HepG2 (cell line): ENCODE results near the gene CHID1. TPM values are rescaled to one million over a fixed set of nuclear protein-coding genes. Genes with fewer than 3 reads are reported as not detected.

Experiments used
- ATAC-seq: fragments of 200-7000 bp; cut with Tn5 transposase; 3 replicates; pipeline ENCODE4 v1.9.1; 2020; ENCODE audit warnings: mild to moderate bottlenecking, moderate library complexity
- BruUV-seq: library from RNA; stranded (reverse); fragments of 400-500 nt; replicated peaks from 2 replicates; lab custom pipeline; 2021; lab: Mats Ljungman, UMichigan
- CTCF ChIA-PET: fragments of 300-600 bp; formaldehyde crosslinking; extraction: SDS; loops from one replicate; lab custom pipeline; 2021; ENCODE audit warnings: low total read pairs, inconsistent platforms, low intra/inter-chr PET ratio; lab: Yijun Ruan, JAX
- POLR2A ChIA-PET: fragments of 350-600 bp; sonication (Branson Sonifier 250); formaldehyde crosslinking; loops from one replicate; lab custom pipeline; 2020; ENCODE audit warnings: antibody characterized with exemption, inconsistent platforms; lab: Yijun Ruan, JAX
- DNase-seq: peaks from one replicate; pipeline ENCODE4 v3.0.0-alpha.2; 2015; ENCODE audit warnings: low spot score
- FAIRE-seq: peaks from 3 replicates; lab custom pipeline; 2011; peaks lifted over from hg19 to GRCh38; lab: Jason Lieb, UNC
- H2AFZ ChIP-seq: one replicate; pipeline ENCODE4 v1.6.1; 2011; ENCODE audit warnings: low read length, inconsistent platforms
- H3K27ac ChIP-seq: fragments of 300-600 bp; 3 replicates; pipeline ENCODE4 v1.8.0; 2011; ENCODE audit warnings: mixed run types, mild to moderate bottlenecking, mixed read lengths, low read length, inconsistent platforms; ENCODE audit not compliant: insufficient read depth; ENCODE audit errors: extremely low read length
- H3K27me3 ChIP-seq, 2 experiments: fragments of 200-600 bp in 1 of 2; 2 replicates in 1 of 2; 3 replicates in 1 of 2; pipeline versions ENCODE4 v1.6.0 to v1.8.0; 2011; ENCODE audit warnings: low read length in 2 of 2, mild to moderate bottlenecking in 2 of 2, moderate library complexity in 2 of 2, inconsistent platforms in 1 of 2; ENCODE audit not compliant: insufficient read depth in 2 of 2, control insufficient read depth in 1 of 2
- H3K36me3 ChIP-seq, 2 experiments: fragments of 200-600 bp in 1 of 2; replicated peaks in 1 of 2; 2 replicates in 1 of 2; 3 replicates in 1 of 2; pipeline versions ENCODE4 v1.5.1 to v1.8.0; 2011; ENCODE audit warnings: low read length in 2 of 2, inconsistent platforms in 1 of 2; ENCODE audit not compliant: insufficient read depth in 2 of 2, control insufficient read depth in 1 of 2
- H3K4me1 ChIP-seq: 2 replicates; pipeline ENCODE4 v1.5.1; 2012; ENCODE audit warnings: low read length, inconsistent platforms; ENCODE audit not compliant: insufficient read depth
- H3K4me2 ChIP-seq: 2 replicates; pipeline ENCODE4 v1.6.0; 2011; ENCODE audit warnings: low read depth, low read length, inconsistent platforms
- H3K4me3 ChIP-seq, 3 experiments: fragments of 200-600 bp in 1 of 3; sonication (generic), shearing (Covaris generic) in 1 of 3; replicated peaks in 1 of 3; 2 replicates each; pipeline ENCODE4 v1.5.1; 2011 to 2016; ENCODE audit warnings: low read length in 3 of 3, inconsistent platforms in 2 of 3, low read depth in 2 of 3, mild to moderate bottlenecking in 2 of 3, control low read depth in 1 of 3, mixed read lengths in 1 of 3; ENCODE audit not compliant: insufficient read depth in 1 of 3
- H3K79me2 ChIP-seq: one replicate; pipeline ENCODE4 v1.6.1; 2011; ENCODE audit warnings: low read length, inconsistent platforms; ENCODE audit not compliant: insufficient read depth
- H3K9ac ChIP-seq: 2 replicates; pipeline ENCODE4 v1.6.0; 2011; ENCODE audit warnings: mild to moderate bottlenecking, low read depth, low read length, inconsistent platforms; ENCODE audit not compliant: insufficient read depth
- H3K9me3 ChIP-seq: 2 replicates; pipeline ENCODE4 v1.5.1; 2012; ENCODE audit warnings: mild to moderate bottlenecking, low read length
- H4K20me1 ChIP-seq: 2 replicates; pipeline ENCODE4 v1.6.0; 2011; ENCODE audit warnings: inconsistent platforms, mild to moderate bottlenecking, low read length, moderate library complexity; ENCODE audit not compliant: insufficient read depth
- CENPT ChIP-seq: sonication (generic); formaldehyde crosslinking; IDR thresholded peaks from 2 replicates; pipeline ENCODE4 v1.8.0; 2022; ENCODE audit warnings: low read depth, mild to moderate bottlenecking, moderate library complexity, missing genetic modification reagents
- MEIS1 ChIP-seq: sonication (generic); formaldehyde crosslinking; IDR thresholded peaks from 2 replicates; pipeline ENCODE4 v1.9.0; 2021; ENCODE audit warnings: mild to moderate bottlenecking, missing genetic modification reagents, moderate library complexity, borderline replicate concordance
- NFE2L2 ChIP-seq: fragments of 150-350 bp; IDR thresholded peaks from 2 replicates; pipeline ENCODE4 v1.6.1; 2014; ENCODE audit warnings: low read length
- TCF12 ChIP-seq, 2 experiments: fragments of 450-650 bp in 1 of 2; sonication (generic) in 1 of 2; formaldehyde crosslinking in 1 of 2; IDR thresholded peaks; 2 replicates each; pipeline versions ENCODE4 v1.6.1 to v1.8.0; 2017 to 2022; ENCODE audit warnings: antibody characterized with exemption in 1 of 2, mild to moderate bottlenecking in 1 of 2, missing genetic modification reagents in 1 of 2, moderate library complexity in 1 of 2
- ZMYM2 ChIP-seq: sonication (generic); formaldehyde crosslinking; IDR thresholded peaks from 2 replicates; pipeline ENCODE4 v1.8.0; 2022; ENCODE audit warnings: mild to moderate bottlenecking, missing genetic modification reagents
- ZNF326 ChIP-seq: sonication (generic); formaldehyde crosslinking; IDR thresholded peaks from 2 replicates; pipeline ENCODE4 v1.4.0; 2020; ENCODE audit warnings: missing genetic modification reagents, borderline replicate concordance
- ZNF446 ChIP-seq: sonication (generic); formaldehyde crosslinking; IDR thresholded peaks from 2 replicates; pipeline ENCODE4 v1.5.0; 2020; ENCODE audit warnings: mild to moderate bottlenecking, missing genetic modification reagents
- ZNF558 ChIP-seq: sonication (generic); formaldehyde crosslinking; IDR thresholded peaks from 2 replicates; pipeline ENCODE4 v1.9.0; 2022; ENCODE audit warnings: mild to moderate bottlenecking, missing genetic modification reagents, borderline replicate concordance
- ZNF773 ChIP-seq: sonication (generic); formaldehyde crosslinking; IDR thresholded peaks from 2 replicates; pipeline ENCODE4 v1.4.0; 2020; ENCODE audit warnings: missing genetic modification reagents, borderline replicate concordance
- ZNF891 ChIP-seq: sonication (generic); formaldehyde crosslinking; IDR thresholded peaks from 2 replicates; pipeline ENCODE4 v1.5.0; 2020; ENCODE audit warnings: mild to moderate bottlenecking, missing genetic modification reagents
- WGBS: methylation state at CpG from one replicate; pipeline ENCODE4 v1.1.6; 2017; ENCODE audit warnings: low lambda C conversion rate; 5-methylcytosine and 5-hydroxymethylcytosine counted together
- in situ Hi-C: cut with HindIII; loops from 2 replicates; pipeline ENCODE4 v1.10.0; 2017; ENCODE audit warnings: low pct_unique_long_range_greater_than_20kb; ENCODE audit not compliant: extremely low pct_ligation_motif_present
- intact Hi-C: fragments of 100-400 bp; cut with micrococcal nuclease; formaldehyde crosslinking; loops from one replicate; pipeline ENCODE4 v1.10.0; 2022; ENCODE audit not compliant: unreplicated experiment
- polyA plus RNA-seq, 8 experiments: library from polyadenylated mRNA; depleted of rRNA in 3 of 8; stranded (reverse) in 7 of 8; unstranded in 1 of 8; fragments of >200 nt; fragmentation: Illumina TruSeq in 4 of 8; extraction: Trizol in 4 of 8; gene quantifications; 2 replicates each; pipeline versions ENCODE4 v1.2.1 to v1.2.3, GENCODE V29; 2011 to 2016; ENCODE audit warnings: low read depth in 4 of 8, missing spikeins in 1 of 8, mixed read lengths in 1 of 8; ENCODE audit not compliant: insufficient read depth in 1 of 8
- total RNA-seq, 5 experiments: library from RNA; depleted of rRNA; stranded (reverse); fragments of >200 nt; fragmentation: Illumina TruSeq; extraction: Trizol; gene quantifications; 2 replicates each; pipeline ENCODE4 v1.2.3, GENCODE V29; 2016; ENCODE audit warnings: low read depth in 1 of 5
- TF ChIP-seq, protein P1 (sequence below), 2 experiments: sonication (generic) in 1 of 2; formaldehyde crosslinking in 1 of 2; IDR thresholded peaks; 2 replicates each; pipeline versions ENCODE4 v1.4.0 to v1.6.1; 2016 to 2020; ENCODE audit warnings: borderline replicate concordance in 1 of 2, low read depth in 1 of 2, mild to moderate bottlenecking in 1 of 2, missing genetic modification reagents in 1 of 2
- TF ChIP-seq, protein P2 (sequence below): sonication (generic); formaldehyde crosslinking; IDR thresholded peaks from 2 replicates; pipeline ENCODE4 v1.5.0; 2020; ENCODE audit warnings: mild to moderate bottlenecking, missing genetic modification reagents
- TF ChIP-seq, protein P3 (sequence below): sonication (generic); formaldehyde crosslinking; IDR thresholded peaks from 2 replicates; pipeline ENCODE4 v1.8.0; 2022; ENCODE audit warnings: mild to moderate bottlenecking, missing genetic modification reagents

The CHID1 gene
- total and polyA plus RNA-seq, 2 of the 13 experiments (the other 11 are each of a cell fraction or from before 2014, with no cell fraction given), result 65.1 to 93.6 TPM

DNA sequence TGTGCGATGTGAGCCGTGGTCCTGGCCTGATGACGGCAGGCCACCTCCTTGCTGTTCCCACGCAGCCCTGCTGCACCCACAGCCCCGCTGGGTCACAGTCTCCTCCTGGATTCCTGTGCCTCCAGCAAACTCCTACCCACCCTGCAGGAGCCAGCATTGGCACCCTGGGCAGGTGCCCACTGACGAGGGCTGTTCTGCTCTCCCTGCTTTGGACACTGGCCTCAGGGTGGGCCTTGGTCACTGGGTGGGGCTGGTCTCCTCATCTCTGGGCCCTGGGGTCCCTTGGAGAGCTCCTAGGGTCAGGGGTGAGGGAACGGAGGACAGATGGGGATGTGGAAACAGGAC lies 55.3 kb downstream of the CHID1 start:
- CTCF ChIA-PET, result no interaction called here
- in situ Hi-C loops, result no loop called here
- TF ChIP-seq ZNF446 (CRISPR knock-in tag), result no peak
- no peak for TF ChIP-seq MEIS1
- no peak for TF ChIP-seq ZMYM2 (CRISPR knock-in tag)
- TF ChIP-seq, protein P1, sequence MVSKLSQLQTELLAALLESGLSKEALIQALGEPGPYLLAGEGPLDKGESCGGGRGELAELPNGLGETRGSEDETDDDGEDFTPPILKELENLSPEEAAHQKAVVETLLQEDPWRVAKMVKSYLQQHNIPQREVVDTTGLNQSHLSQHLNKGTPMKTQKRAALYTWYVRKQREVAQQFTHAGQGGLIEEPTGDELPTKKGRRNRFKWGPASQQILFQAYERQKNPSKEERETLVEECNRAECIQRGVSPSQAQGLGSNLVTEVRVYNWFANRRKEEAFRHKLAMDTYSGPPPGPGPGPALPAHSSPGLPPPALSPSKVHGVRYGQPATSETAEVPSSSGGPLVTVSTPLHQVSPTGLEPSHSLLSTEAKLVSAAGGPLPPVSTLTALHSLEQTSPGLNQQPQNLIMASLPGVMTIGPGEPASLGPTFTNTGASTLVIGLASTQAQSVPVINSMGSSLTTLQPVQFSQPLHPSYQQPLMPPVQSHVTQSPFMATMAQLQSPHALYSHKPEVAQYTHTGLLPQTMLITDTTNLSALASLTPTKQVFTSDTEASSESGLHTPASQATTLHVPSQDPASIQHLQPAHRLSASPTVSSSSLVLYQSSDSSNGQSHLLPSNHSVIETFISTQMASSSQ (IDR thresholded peaks at IDR 0.05; ENCODE audit: low read depth), result no peak
- TF ChIP-seq, protein P1 (CRISPR knock-in tag; IDR thresholded peaks at IDR 0.05; ENCODE audit: borderline replicate concordance), result no peak
- no peak for TF ChIP-seq ZNF891 (CRISPR knock-in tag)
- TF ChIP-seq, protein P2, sequence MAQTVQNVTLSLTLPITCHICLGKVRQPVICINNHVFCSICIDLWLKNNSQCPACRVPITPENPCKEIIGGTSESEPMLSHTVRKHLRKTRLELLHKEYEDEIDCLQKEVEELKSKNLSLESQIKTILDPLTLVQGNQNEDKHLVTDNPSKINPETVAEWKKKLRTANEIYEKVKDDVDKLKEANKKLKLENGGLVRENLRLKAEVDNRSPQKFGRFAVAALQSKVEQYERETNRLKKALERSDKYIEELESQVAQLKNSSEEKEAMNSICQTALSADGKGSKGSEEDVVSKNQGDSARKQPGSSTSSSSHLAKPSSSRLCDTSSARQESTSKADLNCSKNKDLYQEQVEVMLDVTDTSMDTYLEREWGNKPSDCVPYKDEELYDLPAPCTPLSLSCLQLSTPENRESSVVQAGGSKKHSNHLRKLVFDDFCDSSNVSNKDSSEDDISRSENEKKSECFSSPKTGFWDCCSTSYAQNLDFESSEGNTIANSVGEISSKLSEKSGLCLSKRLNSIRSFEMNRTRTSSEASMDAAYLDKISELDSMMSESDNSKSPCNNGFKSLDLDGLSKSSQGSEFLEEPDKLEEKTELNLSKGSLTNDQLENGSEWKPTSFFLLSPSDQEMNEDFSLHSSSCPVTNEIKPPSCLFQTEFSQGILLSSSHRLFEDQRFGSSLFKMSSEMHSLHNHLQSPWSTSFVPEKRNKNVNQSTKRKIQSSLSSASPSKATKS, result no peak
- TF ChIP-seq ZNF773 (CRISPR knock-in tag), result no peak
- no peak for TF ChIP-seq ZNF558
- no peak for TF ChIP-seq TCF12 (IDR thresholded peaks at IDR 0.05)
- TF ChIP-seq TCF12 (CRISPR knock-in tag; IDR thresholded peaks at IDR 0.05), result no peak
- TF ChIP-seq NFE2L2, result no peak
- TF ChIP-seq, protein P3, sequence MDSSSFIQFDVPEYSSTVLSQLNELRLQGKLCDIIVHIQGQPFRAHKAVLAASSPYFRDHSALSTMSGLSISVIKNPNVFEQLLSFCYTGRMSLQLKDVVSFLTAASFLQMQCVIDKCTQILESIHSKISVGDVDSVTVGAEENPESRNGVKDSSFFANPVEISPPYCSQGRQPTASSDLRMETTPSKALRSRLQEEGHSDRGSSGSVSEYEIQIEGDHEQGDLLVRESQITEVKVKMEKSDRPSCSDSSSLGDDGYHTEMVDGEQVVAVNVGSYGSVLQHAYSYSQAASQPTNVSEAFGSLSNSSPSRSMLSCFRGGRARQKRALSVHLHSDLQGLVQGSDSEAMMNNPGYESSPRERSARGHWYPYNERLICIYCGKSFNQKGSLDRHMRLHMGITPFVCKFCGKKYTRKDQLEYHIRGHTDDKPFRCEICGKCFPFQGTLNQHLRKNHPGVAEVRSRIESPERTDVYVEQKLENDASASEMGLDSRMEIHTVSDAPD (CRISPR knock-in tag), result no peak
- no peak for TF ChIP-seq CENPT (CRISPR knock-in tag)
- TF ChIP-seq ZNF326 (CRISPR knock-in tag), result no peak

More for the DNA sequence above, 55.3 kb downstream of the CHID1 start:
- no peak overlapping the region for H3K4me2 ChIP-seq
- no TSS peak for BruUV-seq
- H3K9ac ChIP-seq, result no peak overlapping the region
- no peak overlapping the region for H3K4me3 ChIP-seq
- H3K9me3 ChIP-seq, result no peaks in the 10 kb centered on the region
- ATAC-seq (no peak), FAIRE-seq (no peak), DNase-seq (no peak)
- no peaks in the 10 kb centered on the region; a peak in 1 of 5 replicates for H3K36me3 ChIP-seq
- POLR2A ChIA-PET, result interaction anchor here (1.7 kb wide), 1 partner anchor 29 kb away, joined by 4 read pairs; no protein-coding TSS in a partner anchor
- WGBS, result 98% methylated on average over 6 of the region's 7 CpGs
- intact Hi-C loops, result no loop called here
- H4K20me1 ChIP-seq, result no peaks in the 10 kb centered on the region; the same call in 1 of the 2 replicates
- H3K27ac ChIP-seq, result no peak overlapping the region
- no peaks in the 10 kb centered on the region for H3K4me1 ChIP-seq
- H3K79me2 ChIP-seq, result no peaks in the 10 kb centered on the region
- H2AFZ ChIP-seq, result no peak overlapping the region
- H3K27me3 ChIP-seq, result no peaks in the 10 kb centered on the region
